HEK293 (cell line): ENCODE measurements around the gene VPS35L.

ENCODE experiments used
- CTCF ChIA-PET: fragments of 350-600 bp; formaldehyde crosslinking; extraction: SDS; loops from one replicate; lab custom pipeline; 2021; ENCODE audit warnings: antibody characterized with exemption; lab: Yijun Ruan, JAX
- POLR2A ChIA-PET: fragments of 300-600 bp; formaldehyde crosslinking; extraction: SDS; loops from one replicate; lab custom pipeline; 2020; ENCODE audit warnings: antibody characterized with exemption, inconsistent platforms; lab: Yijun Ruan, JAX
- H3K27ac ChIP-seq: fragments of 200-500 bp; sonication (Bioruptor generic); 2 replicates; pipeline ENCODE4 v1.5.1; 2014; ENCODE audit warnings: low read depth, low read length, control low read depth, inconsistent platforms; ENCODE audit errors: extremely low read depth
- H3K36me3 ChIP-seq, 2 experiments: fragments of 200-500 bp in 1 of 2; sonication (Bioruptor generic) in 1 of 2; 1 replicate in 1 of 2; 2 replicates in 1 of 2; pipeline ENCODE4 v1.5.1; 2014 to 2017; ENCODE audit warnings: inconsistent platforms in 2 of 2, low read length in 2 of 2; ENCODE audit not compliant: control insufficient read depth in 2 of 2, insufficient read depth in 1 of 2
- H3K4me1 ChIP-seq: fragments of 200-500 bp; sonication (Bioruptor generic); 2 replicates; pipeline ENCODE4 v1.5.1; 2014; ENCODE audit warnings: mild to moderate bottlenecking, low read length, inconsistent platforms; ENCODE audit not compliant: control insufficient read depth, insufficient read depth
- H3K4me3 ChIP-seq: 2 replicates; pipeline ENCODE4 v1.5.1; 2011; ENCODE audit warnings: low read depth, mild to moderate bottlenecking, control low read depth, low read length, moderate library complexity
- H3K9me3 ChIP-seq: fragments of 200-500 bp; sonication (Bioruptor generic); 2 replicates; pipeline ENCODE4 v1.5.1; 2014; ENCODE audit warnings: low read depth, low read length, inconsistent platforms; ENCODE audit not compliant: control insufficient read depth, insufficient read depth
- BCL11B ChIP-seq: fragments of 450-650 bp; formaldehyde crosslinking; IDR thresholded peaks from 2 replicates; pipeline ENCODE4 v1.5.1; 2016; ENCODE audit warnings: low read depth, missing biosample characterization, missing genetic modification characterization
- IKZF3 ChIP-seq: fragments of 450-650 bp; IDR thresholded peaks from 2 replicates; pipeline ENCODE4 v1.5.0; 2018; ENCODE audit warnings: missing biosample characterization, mild to moderate bottlenecking, missing genetic modification characterization, moderate library complexity
- MZF1 ChIP-seq: fragments of 450-650 bp; formaldehyde crosslinking; IDR thresholded peaks from 2 replicates; pipeline ENCODE4 v1.5.1; 2017; ENCODE audit warnings: missing biosample characterization, missing genetic modification characterization, borderline replicate concordance
- PATZ1 ChIP-seq: fragments of 450-650 bp; formaldehyde crosslinking; IDR thresholded peaks from 2 replicates; pipeline ENCODE4 v1.5.1; 2016; ENCODE audit warnings: missing biosample characterization, missing genetic modification characterization
- SCRT1 ChIP-seq: fragments of 450-650 bp; formaldehyde crosslinking; IDR thresholded peaks from 2 replicates; pipeline ENCODE4 v1.5.1; 2016; ENCODE audit warnings: missing biosample characterization, missing genetic modification characterization, borderline replicate concordance
- SP7 ChIP-seq: fragments of 450-650 bp; formaldehyde crosslinking; IDR thresholded peaks from 2 replicates; pipeline ENCODE4 v1.5.1; 2016; ENCODE audit warnings: missing biosample characterization, missing genetic modification characterization
- ZFP41 ChIP-seq: fragments of 450-650 bp; formaldehyde crosslinking; IDR thresholded peaks from 2 replicates; pipeline ENCODE4 v1.5.1; 2016; ENCODE audit warnings: missing biosample characterization, missing genetic modification characterization, borderline replicate concordance
- ZIC2 ChIP-seq: fragments of 450-650 bp; formaldehyde crosslinking; IDR thresholded peaks from 2 replicates; pipeline ENCODE4 v1.5.1; 2016; ENCODE audit warnings: missing biosample characterization, missing genetic modification characterization
- ZNF10 ChIP-seq: fragments of 450-650 bp; formaldehyde crosslinking; IDR thresholded peaks from 2 replicates; pipeline ENCODE4 v1.5.1; 2017; ENCODE audit warnings: missing biosample characterization, missing genetic modification characterization
- ZNF132 ChIP-seq: fragments of 450-650 bp; formaldehyde crosslinking; IDR thresholded peaks from 2 replicates; pipeline ENCODE4 v1.5.1; 2017; ENCODE audit warnings: missing biosample characterization, missing genetic modification characterization, borderline replicate concordance
- ZNF133 ChIP-seq: fragments of 450-650 bp; formaldehyde crosslinking; IDR thresholded peaks from 2 replicates; pipeline ENCODE4 v1.5.1; 2016; ENCODE audit warnings: missing biosample characterization, missing genetic modification characterization
- ZNF169 ChIP-seq: fragments of 450-650 bp; formaldehyde crosslinking; IDR thresholded peaks from 2 replicates; pipeline ENCODE4 v1.5.1; 2016; ENCODE audit warnings: missing biosample characterization, missing genetic modification characterization
- ZNF513 ChIP-seq: fragments of 450-650 bp; IDR thresholded peaks from 2 replicates; pipeline ENCODE4 v1.5.1; 2018; ENCODE audit warnings: missing biosample characterization, missing genetic modification characterization
- ZNF521 ChIP-seq: fragments of 450-650 bp; formaldehyde crosslinking; IDR thresholded peaks from 2 replicates; pipeline ENCODE4 v1.5.1; 2017; ENCODE audit warnings: missing biosample characterization, mild to moderate bottlenecking, missing genetic modification characterization
- ZNF544 ChIP-seq: fragments of 450-650 bp; formaldehyde crosslinking; IDR thresholded peaks from 2 replicates; pipeline ENCODE4 v1.5.0; 2017; ENCODE audit warnings: missing biosample characterization, missing genetic modification characterization
- ZNF600 ChIP-seq: fragments of 450-650 bp; formaldehyde crosslinking; IDR thresholded peaks from 2 replicates; pipeline ENCODE4 v1.5.1; 2016; ENCODE audit warnings: missing biosample characterization, missing genetic modification characterization
- ZNF654 ChIP-seq: fragments of 450-650 bp; formaldehyde crosslinking; IDR thresholded peaks from 2 replicates; pipeline ENCODE4 v1.5.1; 2016; ENCODE audit warnings: low read depth, missing biosample characterization, missing genetic modification characterization
- ZNF658 ChIP-seq: fragments of 450-650 bp; formaldehyde crosslinking; IDR thresholded peaks from 2 replicates; pipeline ENCODE4; 2016; ENCODE audit warnings: missing biosample characterization, missing genetic modification characterization
- ZNF843 ChIP-seq: fragments of 450-650 bp; formaldehyde crosslinking; IDR thresholded peaks from 2 replicates; pipeline ENCODE4 v1.5.1; 2016; ENCODE audit warnings: missing biosample characterization, missing genetic modification characterization
- TF ChIP-seq, protein P1 (sequence below): fragments of 450-650 bp; formaldehyde crosslinking; IDR thresholded peaks from 2 replicates; pipeline ENCODE4 v1.5.1; 2016; ENCODE audit warnings: missing biosample characterization, missing genetic modification characterization
- TF ChIP-seq, protein P2 (sequence below): fragments of 450-650 bp; formaldehyde crosslinking; IDR thresholded peaks from 2 replicates; pipeline ENCODE4; 2016; ENCODE audit warnings: missing biosample characterization, missing genetic modification characterization
- TF ChIP-seq, protein P3 (sequence below): fragments of 450-650 bp; formaldehyde crosslinking; IDR thresholded peaks from 2 replicates; pipeline ENCODE4 v1.5.1; 2017; ENCODE audit warnings: missing biosample characterization, mild to moderate bottlenecking, missing genetic modification characterization, moderate library complexity

Gene VPS35L

GRCh38 chr16:19704321-19705145, 149.0 kb downstream of the VPS35L start (continued):
- no peak for TF ChIP-seq PATZ1 (tag by site-specific recombination)
- no peak for TF ChIP-seq ZNF513 (tag by site-specific recombination)
- TF ChIP-seq SCRT1 (tag by site-specific recombination): no peak
- TF ChIP-seq ZIC2 (tag by site-specific recombination): no peak

GRCh38 chr16:19705146-19705501, 149.6 kb downstream of the VPS35L start:
- CTCF ChIA-PET: no interaction called here
- H3K36me3 ChIP-seq: peaks cover 7 to 83% of the 10 kb centered on the region in 2 experiments
- no peak for TF ChIP-seq ZNF600
- no peak for TF ChIP-seq ZNF544 (tag by site-specific recombination)
- TF ChIP-seq ZNF133: no peak
- TF ChIP-seq, all 188 proteins: peak for 0
- POLR2A ChIA-PET: interaction anchor here (1.5 kb wide), 1 partner anchor 150 kb away, joined by 4 read pairs; the partner anchor contains the start of gene VPS35L
- Histone ChIP-seq H3K4me3 (no peak overlapping the region), H3K27ac (no peak overlapping the region), H3K4me1 (peaks cover 10% of the 10 kb centered on the region), H3K9me3 (no peaks in the 10 kb centered on the region)

GRCh38 chr16:19705843-19706242, 150.3 kb downstream of the VPS35L start:
- H3K4me3 ChIP-seq: no peak overlapping the region
- ChIA-PET POLR2A (interaction anchor here (1.5 kb wide), 1 partner anchor 151 kb away, joined by 4 read pairs; the partner anchor contains the start of gene VPS35L), CTCF (no interaction called here)
- peaks cover 3% of the 10 kb centered on the region; the same call in 1 of the 2 replicates for H3K4me1 ChIP-seq
- no peak overlapping the region for H3K27ac ChIP-seq
- no peaks in the 10 kb centered on the region for H3K9me3 ChIP-seq
- peaks cover 7 to 88% of the 10 kb centered on the region in 2 experiments for H3K36me3 ChIP-seq
- TF ChIP-seq ZNF654 (tag by site-specific recombination) (no peak), ZFP41 (tag by site-specific recombination) (no peak), SP7 (tag by site-specific recombination) (no peak), ZNF132 (tag by site-specific recombination) (no peak), MZF1 (tag by site-specific recombination) (no peak), ZNF521 (tag by site-specific recombination) (no peak), IKZF3 (tag by site-specific recombination) (no peak), ZNF169 (no peak), ZNF843 (tag by site-specific recombination) (no peak), BCL11B (tag by site-specific recombination) (no peak), ZNF10 (tag by site-specific recombination) (no peak), ZNF658 (tag by site-specific recombination) (no peak)
- TF ChIP-seq, protein P1, sequence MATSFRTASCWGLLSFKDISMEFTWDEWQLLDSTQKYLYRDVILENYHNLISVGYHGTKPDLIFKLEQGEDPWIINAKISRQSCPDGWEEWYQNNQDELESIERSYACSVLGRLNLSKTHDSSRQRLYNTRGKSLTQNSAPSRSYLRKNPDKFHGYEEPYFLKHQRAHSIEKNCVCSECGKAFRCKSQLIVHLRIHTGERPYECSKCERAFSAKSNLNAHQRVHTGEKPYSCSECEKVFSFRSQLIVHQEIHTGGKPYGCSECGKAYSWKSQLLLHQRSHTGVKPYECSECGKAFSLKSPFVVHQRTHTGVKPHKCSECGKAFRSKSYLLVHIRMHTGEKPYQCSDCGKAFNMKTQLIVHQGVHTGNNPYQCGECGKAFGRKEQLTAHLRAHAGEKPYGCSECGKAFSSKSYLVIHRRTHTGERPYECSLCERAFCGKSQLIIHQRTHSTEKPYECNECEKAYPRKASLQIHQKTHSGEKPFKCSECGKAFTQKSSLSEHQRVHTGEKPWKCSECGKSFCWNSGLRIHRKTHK (tag by site-specific recombination): no peak
- TF ChIP-seq, protein P2, sequence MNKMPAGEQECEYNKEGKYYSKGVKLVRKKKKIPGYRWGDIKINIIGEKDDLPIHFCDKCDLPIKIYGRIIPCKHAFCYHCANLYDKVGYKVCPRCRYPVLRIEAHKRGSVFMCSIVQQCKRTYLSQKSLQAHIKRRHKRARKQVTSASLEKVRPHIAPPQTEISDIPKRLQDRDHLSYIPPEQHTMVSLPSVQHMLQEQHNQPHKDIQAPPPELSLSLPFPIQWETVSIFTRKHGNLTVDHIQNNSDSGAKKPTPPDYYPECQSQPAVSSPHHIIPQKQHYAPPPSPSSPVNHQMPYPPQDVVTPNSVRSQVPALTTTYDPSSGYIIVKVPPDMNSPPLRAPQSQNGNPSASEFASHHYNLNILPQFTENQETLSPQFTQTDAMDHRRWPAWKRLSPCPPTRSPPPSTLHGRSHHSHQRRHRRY: no peak
- TF ChIP-seq, protein P3, sequence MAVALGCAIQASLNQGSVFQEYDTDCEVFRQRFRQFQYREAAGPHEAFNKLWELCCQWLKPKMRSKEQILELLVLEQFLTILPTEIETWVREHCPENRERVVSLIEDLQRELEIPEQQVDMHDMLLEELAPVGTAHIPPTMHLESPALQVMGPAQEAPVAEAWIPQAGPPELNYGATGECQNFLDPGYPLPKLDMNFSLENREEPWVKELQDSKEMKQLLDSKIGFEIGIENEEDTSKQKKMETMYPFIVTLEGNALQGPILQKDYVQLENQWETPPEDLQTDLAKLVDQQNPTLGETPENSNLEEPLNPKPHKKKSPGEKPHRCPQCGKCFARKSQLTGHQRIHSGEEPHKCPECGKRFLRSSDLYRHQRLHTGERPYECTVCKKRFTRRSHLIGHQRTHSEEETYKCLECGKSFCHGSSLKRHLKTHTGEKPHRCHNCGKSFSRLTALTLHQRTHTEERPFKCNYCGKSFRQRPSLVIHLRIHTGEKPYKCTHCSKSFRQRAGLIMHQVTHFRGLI: no peak
